KBM-7 (cell line): ENCODE measurements around the gene TMEM132D.
"Not testable (repeated sequence)": the region's sequence is repeated elsewhere in the genome, so short reads cannot be mapped to it uniquely, and the experiment has no call there.

Experiments
- DNase-seq: peaks from one replicate; pipeline ENCODE4 v3.0.0-alpha.2; 2015
- in situ Hi-C: fragments of 300-500 bp; cut with MboI; formaldehyde crosslinking; loops from 2 replicates; pipeline ENCODE4 v1.14.3; 2020; ENCODE audit warnings: low sequenced_read_pairs, low pct_unique_long_range_greater_than_20kb, mixed read lengths

Gene TMEM132D

DNA sequence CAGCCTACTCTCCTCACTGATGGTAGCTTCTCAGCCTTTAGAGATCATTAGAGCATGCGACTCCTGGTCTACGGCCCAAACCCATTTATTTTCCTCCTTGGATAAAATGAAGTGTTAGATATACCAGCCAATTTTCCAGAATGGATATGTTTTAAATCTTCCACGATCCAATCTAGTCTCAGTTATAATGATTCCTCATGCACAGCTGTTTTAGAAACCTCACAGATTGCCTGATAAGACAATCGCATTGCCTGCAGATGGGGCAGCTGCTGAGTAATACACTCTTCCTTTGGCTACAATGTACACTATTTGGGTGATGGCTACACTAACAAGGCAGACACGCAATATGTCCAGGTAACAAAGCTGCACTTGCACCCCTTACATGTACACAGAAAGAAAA is 823.4 kb downstream of the TMEM132D start:
- in situ Hi-C loops: no loop called here
- no peak for DNase-seq

DNA sequence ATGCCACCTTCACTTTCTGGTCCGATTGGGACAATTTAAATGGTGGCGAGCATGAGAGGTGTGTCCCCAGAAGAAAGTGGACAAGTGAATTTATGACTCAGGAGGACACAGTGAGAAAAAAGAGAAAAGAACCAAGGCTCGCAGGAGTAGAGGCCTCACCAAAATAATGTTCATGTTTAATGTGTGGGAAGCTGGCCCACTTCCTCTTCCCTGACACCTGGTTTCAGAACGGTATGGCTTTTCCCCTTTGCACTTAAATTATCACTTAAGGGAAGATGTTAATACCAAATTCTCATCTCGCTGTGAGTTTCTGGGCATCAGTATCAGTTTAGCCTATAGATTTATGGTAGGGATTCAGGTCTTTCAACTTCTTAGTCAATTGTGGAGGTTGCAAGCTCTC is 824.1 kb downstream of the TMEM132D start:
- in situ Hi-C loops: no loop called here
- DNase-seq: no peak

DNA sequence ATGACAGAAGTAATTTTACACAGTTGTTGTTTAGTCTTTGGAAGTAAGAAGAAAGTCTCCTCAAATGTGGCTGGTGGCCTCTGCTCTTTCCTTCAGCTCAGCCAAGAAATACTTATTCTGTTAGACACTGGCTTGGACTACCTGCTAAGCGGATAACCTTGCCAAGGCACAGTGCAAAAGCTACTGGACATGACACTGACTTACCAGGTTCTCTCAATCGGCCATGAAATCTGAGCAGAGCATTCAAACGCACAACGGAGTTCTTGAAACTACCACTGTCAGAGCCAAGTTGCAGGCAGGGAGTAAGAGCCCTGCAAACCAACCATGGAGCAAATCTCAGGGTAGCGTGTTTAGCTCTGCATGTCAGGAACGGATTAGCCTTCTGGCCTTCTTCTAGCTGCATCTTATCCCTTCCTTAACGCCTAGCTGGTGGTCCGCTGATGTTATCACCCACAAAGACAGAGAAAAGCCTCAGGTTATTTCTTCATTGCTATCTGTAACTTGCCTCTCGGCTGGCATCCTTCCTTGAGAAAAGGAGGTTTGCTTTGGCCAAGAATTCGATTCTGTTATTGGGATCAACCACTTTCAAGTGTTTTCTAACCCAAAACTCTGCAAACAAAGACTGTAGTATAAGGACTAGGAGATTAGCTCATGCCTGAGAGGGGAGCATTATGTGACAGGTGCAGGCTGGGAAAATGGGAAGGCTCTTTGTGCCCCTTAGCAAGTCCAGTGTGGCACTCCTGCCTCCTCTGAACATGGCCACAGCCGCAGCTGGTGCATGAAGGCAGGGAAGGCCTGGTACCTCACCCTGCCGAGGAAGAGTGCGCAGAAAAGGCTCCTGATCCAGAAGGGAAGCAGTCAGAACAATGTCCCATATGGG is 827.1 kb downstream of the TMEM132D start:
- in situ Hi-C loops: no loop called here
- no peak for DNase-seq

DNA sequence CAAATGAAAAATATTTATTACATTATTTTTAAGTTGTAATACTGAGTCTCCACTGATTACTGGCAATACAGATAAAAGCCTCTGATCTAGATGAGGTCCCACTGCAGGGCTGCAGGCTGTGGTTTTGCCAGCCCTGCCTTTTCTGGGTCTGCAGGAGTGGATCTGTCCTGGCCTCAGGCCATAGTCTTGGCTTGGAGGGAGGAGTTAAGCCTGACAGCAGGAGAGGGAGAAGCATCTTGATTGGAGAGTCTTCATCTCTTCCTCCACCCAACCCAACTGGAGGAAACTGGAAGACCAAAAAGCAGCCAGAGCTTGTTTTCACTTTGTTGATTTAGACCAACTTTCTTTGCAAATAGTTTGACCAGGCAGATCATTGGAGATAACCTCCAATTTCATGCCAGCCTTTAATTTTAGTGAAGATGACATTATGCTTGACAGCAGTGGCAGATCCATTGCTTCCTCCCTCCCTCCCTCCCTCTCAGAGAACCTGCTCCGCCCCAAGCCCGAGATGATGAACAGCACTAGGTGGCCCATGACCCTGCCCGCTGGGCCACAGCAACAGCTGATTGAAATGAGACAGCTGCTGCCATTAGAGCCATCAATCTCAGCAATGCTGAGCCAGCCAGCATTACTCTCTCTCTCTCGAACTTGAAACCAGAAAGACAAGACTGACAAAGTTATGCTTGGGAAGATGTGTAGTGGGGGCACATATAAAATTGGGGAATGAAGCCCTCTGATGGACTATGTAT is 828.2 kb downstream of the TMEM132D start:
- in situ Hi-C loops: no loop called here
- no peak for DNase-seq

DNA sequence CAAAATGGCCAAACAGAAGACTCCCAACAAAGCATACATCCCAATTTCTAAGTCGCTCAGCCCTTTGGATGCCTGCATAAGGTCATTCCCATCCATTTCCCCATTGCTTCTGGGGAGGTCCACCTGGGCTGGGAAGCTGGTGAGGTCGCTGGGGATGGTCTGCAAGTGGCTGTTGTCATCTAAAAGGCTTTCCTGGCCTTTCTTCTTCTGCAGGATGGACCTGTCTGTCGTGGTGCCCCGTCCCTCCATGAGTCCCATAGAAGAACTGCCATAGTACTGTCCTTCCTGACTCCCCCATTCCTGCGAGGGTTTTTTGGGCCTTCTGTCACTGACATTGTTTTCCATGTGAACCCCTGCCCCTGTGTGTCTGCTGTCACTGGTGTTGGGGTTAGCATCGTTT is 829.4 kb downstream of the TMEM132D start:
- no peak for DNase-seq
- in situ Hi-C loops: no loop called here

DNA sequence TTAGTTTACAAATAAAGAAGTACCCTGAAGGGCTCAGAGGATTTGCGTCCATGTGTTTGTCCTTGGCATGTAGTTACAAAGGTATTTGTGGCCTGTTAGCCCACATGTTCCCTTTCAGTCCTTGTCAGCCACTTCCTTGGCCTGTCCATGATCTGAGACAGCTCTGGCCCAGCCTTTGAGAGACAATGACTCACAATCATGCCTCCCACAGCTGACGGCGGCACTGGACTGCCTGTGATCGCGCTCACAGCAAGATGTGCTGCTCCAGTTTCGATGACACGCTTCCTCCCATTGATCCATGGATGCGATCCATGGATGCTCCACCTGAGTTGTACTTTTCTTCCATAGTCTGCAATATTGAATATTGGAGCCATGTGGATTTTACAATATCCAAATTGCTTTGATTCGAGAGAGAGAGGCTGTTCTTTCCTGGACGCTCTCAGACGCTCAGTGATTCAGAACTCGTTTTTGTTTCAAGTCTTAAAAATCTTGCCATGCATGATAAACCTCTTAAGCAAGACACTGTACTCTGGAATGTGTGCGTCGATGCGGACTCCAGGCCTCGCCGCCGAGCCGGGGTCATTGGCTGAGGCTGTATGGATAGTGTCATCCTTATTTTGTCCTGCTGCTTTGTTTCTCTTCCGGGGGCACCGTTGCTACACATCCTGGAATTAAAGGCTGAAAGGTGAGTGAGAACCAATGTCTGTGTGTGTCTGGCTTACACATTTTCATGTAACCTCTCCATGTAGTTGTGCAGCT is 830.5 kb downstream of the TMEM132D start:
- no peak for DNase-seq

DNA sequence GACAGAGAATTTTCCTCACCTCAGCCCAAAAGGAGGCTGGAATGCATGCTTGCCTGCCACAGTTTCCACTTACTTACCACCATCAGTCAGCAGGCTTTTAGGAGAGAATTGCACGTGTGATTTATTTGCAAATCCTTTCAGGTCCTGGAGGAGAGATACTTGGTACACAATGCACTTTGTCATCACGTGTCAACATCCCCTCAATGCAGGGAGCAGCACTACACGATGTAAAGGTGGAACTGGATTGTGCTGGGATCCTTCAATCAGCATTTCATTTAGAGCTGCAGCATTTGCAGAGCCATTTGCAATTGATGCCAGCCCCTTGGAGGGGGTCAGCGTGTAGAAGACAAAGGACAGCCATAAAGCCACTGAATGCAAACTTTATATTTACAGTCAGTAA is 832.5 kb downstream of the TMEM132D start:
- in situ Hi-C loops: no loop called here
- DNase-seq: no peak

More for the DNA sequence above, 830.5 kb downstream of the TMEM132D start:
- in situ Hi-C loops: no loop called here

DNA sequence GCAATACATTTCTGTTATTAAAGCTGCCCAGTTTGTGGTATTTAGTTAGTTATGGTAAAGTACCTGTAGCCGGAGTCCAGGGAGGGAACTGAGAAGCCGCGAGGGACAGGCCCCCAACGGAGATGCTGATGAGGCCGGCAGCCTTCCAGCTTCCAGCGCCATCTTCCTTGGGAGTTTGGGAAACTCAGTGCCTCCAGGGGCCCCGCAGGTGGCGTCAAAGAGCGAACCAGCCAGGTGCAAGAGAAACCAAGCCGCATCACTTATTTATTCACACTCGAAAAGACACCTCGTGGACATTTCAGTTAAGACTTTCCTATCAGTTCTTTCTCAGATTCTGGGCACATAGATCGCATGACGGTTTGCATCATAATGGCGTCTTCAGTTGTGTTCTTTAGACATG is 833.9 kb downstream of the TMEM132D start:
- in situ Hi-C loops: no loop called here
- DNase-seq: no peak

DNA sequence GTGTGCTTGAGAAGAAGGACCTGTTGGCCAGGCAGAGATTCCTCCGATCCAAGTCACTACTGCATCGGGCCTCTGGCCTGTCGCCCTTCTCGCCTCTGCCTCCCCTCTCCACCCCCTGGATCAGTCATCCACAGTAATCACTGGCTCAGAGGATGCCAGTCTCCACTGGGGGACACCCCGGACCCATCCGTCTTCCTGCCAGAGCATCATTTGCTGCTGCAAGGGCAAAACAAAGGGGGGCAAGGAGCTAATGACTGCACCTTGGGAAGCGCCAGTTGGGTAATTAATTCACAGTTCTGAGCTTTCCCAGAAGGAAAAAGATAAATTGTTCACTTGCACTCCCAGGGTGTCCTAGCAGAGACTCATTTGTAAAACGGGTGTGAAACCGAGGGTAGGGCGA is 835.1 kb downstream of the TMEM132D start:
- in situ Hi-C loops: no loop called here
- DNase-seq: no peak

DNA sequence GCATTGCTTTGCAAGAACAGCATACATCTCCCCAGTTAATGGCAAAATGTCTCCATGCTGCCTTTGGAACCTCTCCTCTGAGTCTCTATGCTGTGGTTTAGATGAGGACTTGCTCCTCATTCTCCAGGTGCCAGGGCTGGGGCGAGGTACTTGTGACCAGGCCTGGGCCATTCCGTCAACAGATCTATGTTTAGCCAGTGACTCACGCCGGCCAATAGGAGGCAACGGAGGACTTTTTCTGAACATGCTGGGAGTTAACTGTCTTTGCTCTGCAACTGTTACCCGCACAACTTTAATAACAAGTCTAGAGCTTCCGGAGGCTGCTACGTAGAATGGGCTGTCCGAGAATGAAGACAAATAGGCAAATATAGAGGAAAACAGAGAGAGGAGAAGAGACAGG is 836.3 kb downstream of the TMEM132D start:
- in situ Hi-C loops: no loop called here
- no peak for DNase-seq

DNA sequence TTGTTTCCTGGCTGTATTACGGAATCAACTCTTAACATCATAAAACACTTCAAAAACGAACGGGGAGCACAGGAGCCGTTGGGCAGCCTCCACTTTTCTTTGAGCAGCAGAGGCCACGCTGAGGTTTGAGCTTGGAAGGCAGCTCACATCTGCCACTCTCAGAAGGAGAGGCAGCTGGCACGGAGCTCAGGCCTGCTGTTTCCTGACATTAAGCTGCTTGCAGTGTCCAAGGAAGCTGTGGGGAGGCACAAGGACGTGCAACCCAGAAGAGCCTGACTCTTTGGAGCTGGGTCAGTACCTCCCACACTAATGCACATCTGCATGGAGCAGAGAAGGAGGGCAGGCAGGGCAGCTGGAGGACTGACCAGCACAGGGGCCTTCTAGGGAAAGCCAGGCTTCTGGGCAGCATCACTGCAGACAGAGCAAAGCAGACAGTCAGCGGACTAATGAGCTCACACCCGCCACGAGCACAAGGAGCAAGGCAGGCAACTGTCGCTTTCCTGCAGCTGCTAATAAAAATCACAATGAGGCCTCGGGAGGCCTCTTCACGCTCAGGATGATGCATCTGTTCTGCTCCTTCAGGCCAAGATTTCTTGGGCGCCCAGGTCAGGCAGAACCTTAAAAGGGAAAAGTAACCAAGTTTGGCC is 839.5 kb downstream of the TMEM132D start:
- in situ Hi-C loops: no loop called here
- no peak for DNase-seq

DNA sequence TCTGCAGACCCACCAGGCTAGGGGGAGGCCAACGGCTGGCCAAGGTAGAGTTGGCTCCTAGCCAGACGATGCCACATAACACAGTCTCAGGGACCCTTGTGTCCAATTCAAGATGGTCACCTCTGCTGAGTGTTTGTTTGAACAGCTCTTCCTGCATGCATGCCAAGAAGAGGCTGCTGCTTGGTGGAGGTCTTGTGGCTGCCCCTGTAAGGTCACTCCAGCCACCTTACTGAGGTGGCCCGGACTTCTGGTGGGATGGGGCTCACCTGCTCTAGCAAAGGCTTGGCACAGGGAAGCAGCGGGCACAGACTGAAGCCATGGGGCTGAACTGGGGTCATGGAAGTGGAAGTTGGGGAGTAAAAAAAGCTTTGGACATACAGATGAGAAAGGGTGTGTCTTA is 840.2 kb downstream of the TMEM132D start:
- DNase-seq: no peak
- in situ Hi-C loops: no loop called here

DNA sequence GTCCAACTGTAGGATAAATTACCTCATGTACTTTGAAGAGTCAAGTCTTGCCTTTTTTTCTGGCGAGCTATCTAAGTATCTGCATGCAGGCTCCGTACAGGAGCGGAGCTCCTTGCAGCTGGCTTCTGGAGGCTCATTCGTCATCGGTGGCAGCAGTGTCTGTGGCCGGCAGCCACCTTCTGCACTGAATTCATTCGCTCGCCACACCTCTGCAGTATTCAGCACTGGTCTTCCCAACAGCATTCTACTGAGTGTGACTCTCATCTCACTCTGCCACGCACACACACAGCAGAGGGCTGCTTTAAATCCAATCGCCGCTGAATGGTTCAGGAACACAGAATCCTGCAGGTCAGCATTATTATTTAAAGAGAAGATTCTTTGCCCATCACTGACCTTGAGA is 850.6 kb downstream of the TMEM132D start:
- in situ Hi-C loops: no loop called here
- no peak for DNase-seq

DNA sequence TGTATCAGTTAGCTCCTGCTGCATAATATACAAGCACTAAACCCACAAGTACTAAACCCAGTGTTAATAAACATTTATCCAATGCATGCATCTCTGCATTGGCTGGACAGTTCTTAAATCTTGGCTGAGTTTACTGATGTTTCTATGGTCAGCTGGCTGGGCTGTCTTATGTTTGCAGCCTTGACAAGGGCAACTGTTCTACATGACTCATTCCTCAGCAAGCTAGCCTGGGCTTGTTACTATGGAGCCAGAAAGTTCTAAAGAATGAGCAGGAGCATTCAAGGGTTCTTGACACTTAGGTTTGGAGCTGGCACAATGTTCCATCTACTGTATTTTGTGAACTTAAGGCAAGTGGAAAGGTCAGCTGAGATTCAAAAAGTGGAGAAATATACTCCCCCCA is 851.5 kb downstream of the TMEM132D start:
- in situ Hi-C loops: no loop called here
- DNase-seq: no peak

DNA sequence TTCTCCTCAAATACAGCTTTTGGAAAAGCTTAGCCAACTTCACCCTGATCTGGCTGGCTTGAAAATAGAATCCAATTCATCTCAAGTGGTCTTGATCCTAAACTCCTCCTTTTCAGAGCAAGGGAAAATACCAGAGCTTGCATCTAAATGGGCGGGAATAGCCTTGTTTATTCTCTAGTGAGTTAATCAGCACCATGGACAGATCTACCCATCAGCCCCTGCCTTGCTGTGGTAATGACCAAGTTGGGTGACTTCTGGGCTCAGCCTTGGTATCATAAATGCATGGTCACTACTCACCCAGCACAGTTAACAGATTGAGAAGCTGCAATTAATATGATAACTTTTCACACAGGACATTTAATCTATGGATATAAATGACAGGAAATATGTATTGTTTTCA is 853.9 kb downstream of the TMEM132D start:
- in situ Hi-C loops: no loop called here
- peak; percentile 7 for DNase-seq

DNA sequence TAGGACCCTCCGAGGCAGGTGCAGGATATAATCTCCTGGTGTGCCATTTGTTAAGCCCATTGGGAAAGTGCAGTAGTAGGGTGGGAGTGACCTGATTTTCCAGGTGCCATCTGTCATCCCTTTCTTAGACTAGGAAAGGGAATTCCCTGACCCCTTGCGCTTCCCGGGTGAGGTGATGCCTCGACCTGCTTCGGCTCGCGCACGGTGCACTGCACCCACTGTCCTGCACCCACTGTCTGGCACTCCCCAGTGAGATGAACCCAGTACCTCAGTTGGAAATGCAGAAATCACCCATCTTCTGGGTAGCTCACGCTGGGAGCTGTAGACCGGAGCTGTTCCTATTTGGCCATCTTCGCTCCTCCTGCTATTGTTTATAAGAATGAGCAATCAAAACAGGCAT is 860.5 kb downstream of the TMEM132D start:
- in situ Hi-C loops, DNase-seq: not testable (repeated sequence)

DNA sequence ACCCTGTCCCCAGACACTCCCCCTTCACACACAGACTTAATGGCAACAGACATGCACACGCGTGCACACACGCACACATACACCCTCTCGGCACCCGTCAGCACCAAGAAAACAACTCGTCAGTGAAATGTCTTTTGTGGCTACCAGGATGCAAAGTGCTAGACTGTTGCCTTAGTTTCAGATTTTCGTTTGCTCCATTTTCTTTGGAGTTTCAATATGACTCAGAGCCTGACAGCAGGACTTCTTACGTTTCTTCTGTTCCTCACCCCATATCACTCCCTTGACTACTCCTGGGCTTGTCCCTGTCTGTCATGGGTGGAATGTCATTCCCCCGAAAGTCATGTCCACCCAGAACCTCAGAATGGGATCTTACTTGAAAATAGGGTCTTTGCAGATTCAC is 867.7 kb downstream of the TMEM132D start:
- DNase-seq: no peak
- in situ Hi-C loops: no loop called here

DNA sequence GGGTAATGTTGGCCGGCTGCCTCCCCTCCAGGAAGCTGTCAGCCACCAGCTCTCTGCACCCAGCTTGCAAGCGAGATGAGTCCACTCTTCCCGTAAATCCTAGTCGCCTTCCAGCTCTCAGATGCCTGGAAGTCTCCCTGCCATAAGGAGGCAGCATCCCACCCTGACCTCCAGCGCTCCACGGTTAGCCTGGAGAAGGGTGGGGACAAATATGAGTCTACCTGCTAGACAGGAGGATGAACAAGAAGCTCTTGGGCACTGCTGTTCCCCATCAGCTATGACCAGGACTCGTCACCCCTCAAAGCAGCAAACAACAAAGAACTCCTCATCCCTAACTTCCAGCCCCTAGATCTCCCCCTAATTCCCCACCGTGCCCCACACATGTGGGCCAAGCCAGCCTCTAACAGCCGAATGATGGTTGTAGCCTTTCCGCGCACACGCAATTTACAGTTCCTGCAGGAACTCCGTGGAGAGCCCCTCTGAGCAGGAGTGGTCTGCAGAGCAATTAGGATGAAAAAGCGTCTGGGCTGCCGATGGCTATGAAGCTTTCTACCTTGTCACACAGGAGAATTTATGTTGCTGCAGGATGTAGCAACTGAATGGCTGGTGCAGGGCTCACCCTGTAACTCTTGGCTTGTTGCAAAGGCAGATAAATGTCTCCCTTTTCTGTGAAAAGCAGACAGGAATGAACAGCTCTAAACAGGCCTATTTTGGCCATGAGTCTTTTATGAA is 869.1 kb downstream of the TMEM132D start:
- no peak for DNase-seq
- in situ Hi-C loops: no loop called here

DNA sequence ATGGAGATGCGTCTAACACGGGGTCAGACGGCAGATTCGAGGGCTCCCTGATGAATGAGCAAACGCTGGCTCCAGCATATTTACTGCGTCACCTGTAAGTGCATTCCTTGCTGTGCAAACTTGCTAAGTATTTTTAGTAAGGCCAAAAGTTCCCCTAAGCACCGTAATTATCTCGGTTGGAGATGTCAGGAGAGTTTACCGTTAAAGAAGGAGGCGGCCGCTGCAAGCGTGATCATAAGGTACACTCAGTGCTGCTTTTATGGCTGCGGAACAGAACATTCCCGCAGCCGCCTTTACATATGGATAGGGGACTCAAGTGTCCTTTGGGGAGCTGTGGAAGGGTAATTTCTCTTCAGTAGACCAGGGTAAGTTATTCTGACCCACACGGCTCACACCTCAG is 875.0 kb downstream of the TMEM132D start:
- in situ Hi-C loops: no loop called here
- DNase-seq: no peak
